WI38 (cell line): ENCODE results near the gene TMEM63C.

Experiments used
- H3K4me3 ChIP-seq: 2 replicates; pipeline ENCODE4 v1.5.1; 2011; ENCODE audit warnings: low read depth, mild to moderate bottlenecking, control low read depth, low read length
- CTCF ChIP-seq: IDR thresholded peaks from 2 replicates; pipeline ENCODE4 v1.5.1; 2012; ENCODE audit warnings: low read depth, mild to moderate bottlenecking, control low read depth, low read length

The TMEM63C gene

GRCh38 chr14:77253333-77254190 is 72.0 kb downstream of the TMEM63C start:
- no peak overlapping the region for H3K4me3 ChIP-seq
- no peak for TF ChIP-seq CTCF

DNA sequence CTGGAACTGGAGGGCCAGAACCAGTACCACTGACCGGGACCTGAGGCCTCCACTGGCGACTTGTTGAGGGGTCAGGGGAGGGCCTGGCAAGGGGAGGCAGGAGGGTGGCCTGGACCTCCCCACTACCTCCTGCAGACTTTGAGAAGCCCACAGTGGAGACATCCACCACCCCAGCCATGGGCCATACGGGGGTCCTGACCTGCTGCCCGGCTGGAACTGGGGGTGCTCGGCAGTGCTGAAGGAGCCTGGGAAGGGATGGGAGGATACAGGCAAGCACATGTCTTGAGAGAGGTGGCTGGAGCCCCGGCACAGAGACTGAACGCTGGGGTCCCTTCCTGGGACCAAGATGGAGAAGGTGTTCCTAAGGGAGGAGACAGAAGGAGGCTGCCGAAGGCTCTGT is 75.1 kb downstream of the TMEM63C start:
- TF ChIP-seq CTCF = no peak

GRCh38 chr14:77257700-77258099 is 76.1 kb downstream of the TMEM63C start:
- no peak for TF ChIP-seq CTCF

More for the DNA sequence above, 75.1 kb downstream of the TMEM63C start:
- H3K4me3 ChIP-seq = no peak overlapping the region

GRCh38 chr14:77258566-77258965 is 77.0 kb downstream of the TMEM63C start:
- no peak for TF ChIP-seq CTCF
- no peak overlapping the region for H3K4me3 ChIP-seq

More at GRCh38 chr14:77257700-77258099, 76.1 kb downstream of the TMEM63C start:
- no peak overlapping the region for H3K4me3 ChIP-seq

GRCh38 chr14:77259025-77259715 is 77.6 kb downstream of the TMEM63C start:
- TF ChIP-seq CTCF = no peak
- no peak overlapping the region for H3K4me3 ChIP-seq

GRCh38 chr14:77260199-77260598 is 78.6 kb downstream of the TMEM63C start:
- H3K4me3 ChIP-seq = no peak overlapping the region
- no peak for TF ChIP-seq CTCF

DNA sequence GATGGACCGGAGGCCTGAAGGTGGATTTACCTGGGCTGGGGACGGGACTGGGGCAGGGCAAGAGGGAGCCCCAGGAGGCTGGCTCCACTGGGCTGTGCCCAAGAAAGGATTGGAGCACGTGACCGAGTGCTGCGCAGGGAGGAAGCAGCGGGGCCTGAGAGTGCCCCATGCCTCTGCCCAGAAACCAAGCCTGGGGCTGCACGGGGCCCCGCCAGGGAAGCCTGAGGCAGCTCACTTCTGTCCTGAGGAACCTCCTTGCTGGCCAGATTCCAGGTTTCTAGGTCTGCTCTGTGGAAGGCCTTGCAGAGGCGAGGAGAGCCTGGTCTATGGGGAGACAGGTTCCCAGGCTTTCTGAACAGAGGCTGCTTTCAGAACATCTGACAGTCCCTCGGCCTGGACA is 79.0 kb downstream of the TMEM63C start:
- no peak overlapping the region for H3K4me3 ChIP-seq
- TF ChIP-seq CTCF = no peak
